Activated naive CD8-positive, alpha-beta T cell (primary cell): ENCODE measurements around the gene ZFP90.

Experiments
- H3K27ac Mint-ChIP-seq: one replicate; pipeline ENCODE4 v1.8.0; 2021; ENCODE audit warnings: mixed read lengths
- H3K27me3 Mint-ChIP-seq: one replicate; pipeline ENCODE4 v1.8.0; 2021; ENCODE audit warnings: mixed read lengths
- H3K36me3 Mint-ChIP-seq: one replicate; pipeline ENCODE4 v1.8.0; 2021; ENCODE audit warnings: mixed read lengths
- H3K4me1 Mint-ChIP-seq: one replicate; pipeline ENCODE4 v1.8.0; 2021; ENCODE audit warnings: low read depth, mixed read lengths
- H3K4me3 Mint-ChIP-seq: one replicate; pipeline ENCODE4 v1.8.0; 2021; ENCODE audit warnings: mild to moderate bottlenecking, mixed read lengths
- H3K9me3 Mint-ChIP-seq: one replicate; pipeline ENCODE4 v1.8.0; 2021; ENCODE audit warnings: low read depth, mixed read lengths

ZFP90 gene

DNA sequence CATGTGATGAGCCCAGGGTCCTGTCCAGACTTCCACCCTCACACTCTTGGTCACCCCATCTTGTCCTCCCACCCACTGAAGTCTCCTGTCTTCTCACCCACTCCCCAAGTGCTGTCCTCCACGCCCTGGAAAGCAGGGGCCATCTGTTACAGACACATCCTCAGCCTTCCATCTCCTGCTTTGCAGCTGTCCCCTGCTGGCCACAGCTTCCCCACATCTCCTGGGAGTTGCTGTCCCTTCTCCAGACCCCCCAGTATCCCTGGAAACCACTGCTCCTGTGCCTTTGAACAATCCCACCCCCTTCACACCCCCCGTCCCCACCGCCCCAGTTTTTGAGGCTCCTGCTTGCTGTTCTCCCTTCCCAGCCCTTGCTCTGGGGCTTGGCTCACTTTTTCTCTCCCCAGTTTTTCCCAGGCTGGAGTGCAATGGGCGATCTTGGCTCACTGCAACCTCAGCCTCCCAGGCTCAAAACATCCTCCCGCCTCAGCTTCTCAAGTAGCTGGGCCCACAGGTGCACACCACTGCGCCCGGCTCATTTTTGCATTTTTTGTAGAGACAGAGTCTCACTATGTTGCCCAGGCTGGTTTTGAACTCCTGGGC lies 30.4 kb upstream of the ZFP90 start:
- H3K36me3 Mint-ChIP-seq: no peaks in the 10 kb centered on the region
- H3K4me3 Mint-ChIP-seq: no peak overlapping the region
- no peaks in the 10 kb centered on the region for H3K27me3 Mint-ChIP-seq
- H3K9me3 Mint-ChIP-seq: no peaks in the 10 kb centered on the region
- H3K4me1 Mint-ChIP-seq: peaks cover 1% of the 10 kb centered on the region
- no peak overlapping the region for H3K27ac Mint-ChIP-seq

DNA sequence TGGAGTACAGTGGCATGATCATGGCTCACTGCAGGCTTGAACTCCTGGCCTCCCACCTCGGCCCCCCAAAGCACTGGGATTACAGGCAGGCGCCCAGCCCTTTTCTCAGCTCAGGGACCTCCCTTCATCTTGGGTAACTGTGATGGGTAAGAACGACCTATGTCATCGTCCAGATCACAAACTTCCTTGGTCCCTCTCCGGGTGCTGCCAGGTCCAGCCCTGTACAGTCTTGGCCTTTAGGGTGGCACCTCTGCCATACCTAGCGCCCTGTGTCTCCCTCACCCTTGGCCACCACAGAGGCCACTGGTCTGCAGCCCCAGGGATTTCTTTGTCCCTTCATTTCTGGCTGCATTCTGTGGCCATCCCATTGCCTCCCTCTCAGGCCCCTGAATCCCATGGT lies 29.7 kb upstream of the ZFP90 start:
- Mint-ChIP-seq H3K4me1 (peaks cover 1% of the 10 kb centered on the region), H3K27me3 (no peaks in the 10 kb centered on the region), H3K4me3 (no peak overlapping the region), H3K36me3 (no peaks in the 10 kb centered on the region), H3K9me3 (no peaks in the 10 kb centered on the region), H3K27ac (no peak overlapping the region)

DNA sequence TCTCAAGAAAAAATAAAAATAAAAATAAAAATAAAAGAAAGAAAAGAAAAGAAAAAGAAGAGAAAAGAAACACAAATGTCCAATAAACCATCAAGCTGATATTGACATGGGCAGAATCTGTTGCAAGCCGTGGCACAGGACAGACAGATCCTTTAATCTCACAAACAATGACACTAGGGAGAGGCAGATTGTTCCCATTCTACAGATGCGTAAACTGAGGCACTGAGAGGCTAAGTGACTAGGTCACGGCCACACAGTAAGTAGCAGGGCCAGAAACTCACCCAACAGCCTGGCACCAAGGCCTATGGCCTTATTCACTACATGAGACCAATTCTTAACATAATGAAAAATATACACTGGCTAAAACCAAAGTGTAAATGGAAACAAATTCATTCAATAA lies 28.3 kb upstream of the ZFP90 start:
- H3K4me1 Mint-ChIP-seq: peaks cover 1% of the 10 kb centered on the region
- H3K27me3 Mint-ChIP-seq: no peaks in the 10 kb centered on the region
- no peaks in the 10 kb centered on the region for H3K36me3 Mint-ChIP-seq
- no peaks in the 10 kb centered on the region for H3K9me3 Mint-ChIP-seq
- H3K4me3 Mint-ChIP-seq: no peak overlapping the region
- no peak overlapping the region for H3K27ac Mint-ChIP-seq

DNA sequence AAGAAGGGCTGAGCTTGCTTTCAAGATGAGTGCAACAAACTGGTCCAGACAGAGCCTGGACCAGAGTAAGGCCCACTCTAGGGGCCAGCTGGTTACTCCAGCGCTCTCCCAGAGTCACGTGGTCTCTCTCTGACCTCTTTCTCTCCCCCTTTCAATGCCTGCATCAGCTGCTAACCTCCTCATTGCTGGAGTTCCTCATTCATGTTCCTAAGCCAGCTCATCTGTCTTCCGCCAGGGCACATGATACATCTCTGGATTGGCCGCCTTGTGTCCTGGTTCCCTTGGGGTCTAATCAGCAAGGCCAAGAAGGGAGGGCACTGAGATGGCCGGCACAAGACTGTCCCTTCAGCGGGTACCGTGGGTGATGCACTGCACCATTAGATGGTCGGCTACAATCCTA lies 26.9 kb upstream of the ZFP90 start:
- no peaks in the 10 kb centered on the region for H3K9me3 Mint-ChIP-seq
- H3K36me3 Mint-ChIP-seq: no peaks in the 10 kb centered on the region
- no peaks in the 10 kb centered on the region for H3K27me3 Mint-ChIP-seq
- H3K4me3 Mint-ChIP-seq: no peak overlapping the region
- H3K4me1 Mint-ChIP-seq: peaks cover 1% of the 10 kb centered on the region
- H3K27ac Mint-ChIP-seq: no peak overlapping the region

DNA sequence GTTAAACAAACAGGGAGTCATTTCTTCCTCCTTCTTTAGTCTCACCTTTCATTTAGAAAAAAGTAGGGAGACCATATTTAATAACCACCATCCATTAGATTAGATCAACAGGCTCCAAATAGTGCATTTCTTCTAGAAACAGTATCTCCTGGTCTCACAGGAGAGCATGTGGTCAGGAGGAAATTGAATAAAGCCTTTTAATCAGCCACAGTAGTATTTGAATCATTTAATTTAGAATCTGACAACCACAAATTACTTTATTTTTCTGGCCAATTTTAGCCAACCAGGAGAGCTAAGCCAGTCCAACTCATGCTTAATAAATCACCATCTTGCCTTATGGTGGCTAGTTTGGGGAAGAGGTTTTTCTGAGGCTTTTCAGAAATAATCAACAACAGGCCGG lies 26.3 kb upstream of the ZFP90 start:
- Mint-ChIP-seq H3K4me1 (peaks cover 1% of the 10 kb centered on the region), H3K27ac (no peak overlapping the region), H3K36me3 (no peaks in the 10 kb centered on the region), H3K4me3 (no peak overlapping the region), H3K27me3 (no peaks in the 10 kb centered on the region), H3K9me3 (no peaks in the 10 kb centered on the region)

DNA sequence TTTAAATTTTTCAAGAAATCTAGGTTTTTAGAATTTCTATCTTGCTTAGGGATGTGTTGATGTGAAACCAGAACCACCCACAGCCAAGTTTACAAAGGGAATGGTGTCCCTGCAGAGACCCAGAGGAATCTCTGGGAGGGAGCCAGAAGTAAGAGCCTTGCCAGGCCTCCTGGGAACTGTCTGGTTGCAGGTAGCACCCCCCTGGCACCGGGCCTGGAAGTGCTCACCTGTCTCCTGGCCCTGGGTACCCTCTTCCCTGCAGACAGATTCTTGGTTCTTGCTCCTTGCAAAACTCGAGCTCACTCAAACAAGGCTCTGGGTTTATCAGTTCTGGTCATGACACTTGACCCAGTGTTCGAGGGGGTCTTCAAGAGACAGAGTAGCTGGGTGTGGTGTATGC lies 24.6 kb upstream of the ZFP90 start:
- H3K4me3 Mint-ChIP-seq: no peak overlapping the region
- peaks cover 1% of the 10 kb centered on the region for H3K4me1 Mint-ChIP-seq
- H3K27ac Mint-ChIP-seq: no peak overlapping the region
- no peaks in the 10 kb centered on the region for H3K9me3 Mint-ChIP-seq
- no peaks in the 10 kb centered on the region for H3K36me3 Mint-ChIP-seq
- no peaks in the 10 kb centered on the region for H3K27me3 Mint-ChIP-seq

DNA sequence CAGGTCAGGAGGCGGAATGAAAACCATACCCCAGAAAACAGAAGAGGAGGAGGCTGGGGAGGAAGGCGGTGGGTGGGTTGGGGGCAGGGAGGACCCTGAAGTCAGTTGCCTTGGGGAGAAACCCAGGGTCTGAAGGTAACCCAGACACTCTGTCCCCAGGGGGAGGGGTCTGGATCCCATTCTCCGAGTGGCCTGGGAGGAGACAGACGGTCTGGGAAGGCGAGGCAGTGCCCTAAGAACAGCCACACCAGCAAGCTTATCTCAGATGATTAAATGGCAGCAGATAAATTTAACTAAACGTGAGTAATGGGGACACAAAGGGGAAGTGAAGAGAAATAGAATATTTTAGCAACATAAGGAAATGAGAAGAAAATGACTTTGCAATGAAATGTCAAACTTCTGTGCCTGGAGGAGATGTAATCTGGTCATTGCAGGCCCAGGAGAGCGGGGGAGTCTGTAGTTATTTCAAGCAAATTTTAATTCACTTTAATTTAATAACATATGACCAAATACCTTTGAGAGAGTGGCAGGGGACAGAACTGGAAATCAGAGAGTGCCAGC lies 21.4 kb upstream of the ZFP90 start:
- Mint-ChIP-seq H3K9me3 (no peaks in the 10 kb centered on the region), H3K27me3 (no peaks in the 10 kb centered on the region), H3K36me3 (no peaks in the 10 kb centered on the region), H3K4me1 (peaks cover 2% of the 10 kb centered on the region), H3K27ac (no peak overlapping the region), H3K4me3 (no peak overlapping the region)

DNA sequence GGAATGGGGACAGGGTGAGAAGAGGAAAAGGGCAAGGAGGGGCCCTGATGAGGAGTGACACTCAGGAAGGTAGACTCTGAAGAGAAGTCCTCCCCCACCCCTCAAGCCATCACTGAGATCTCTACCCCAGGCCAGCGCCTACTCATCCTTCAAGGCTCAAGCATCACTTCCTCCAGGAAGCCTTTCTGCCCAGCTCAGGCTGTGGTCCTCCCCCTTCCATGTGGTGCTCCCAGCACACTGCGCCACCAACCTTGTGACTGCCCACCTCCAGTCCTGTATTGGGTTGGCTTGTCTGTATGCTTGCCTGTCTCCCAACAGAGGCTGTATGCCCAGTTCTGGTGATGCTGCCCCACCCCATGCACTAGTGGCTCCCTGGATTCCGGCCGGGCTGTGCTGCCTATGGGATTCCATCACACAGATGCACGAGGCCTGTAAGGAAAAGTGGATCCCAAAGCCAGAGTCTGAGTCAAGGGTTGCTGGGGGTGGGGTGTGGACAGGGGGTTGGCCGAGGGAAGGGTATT lies 19.8 kb upstream of the ZFP90 start:
- Mint-ChIP-seq H3K27ac (no peak overlapping the region), H3K9me3 (no peaks in the 10 kb centered on the region), H3K27me3 (no peaks in the 10 kb centered on the region), H3K36me3 (no peaks in the 10 kb centered on the region), H3K4me3 (no peak overlapping the region), H3K4me1 (peaks cover 2% of the 10 kb centered on the region)

DNA sequence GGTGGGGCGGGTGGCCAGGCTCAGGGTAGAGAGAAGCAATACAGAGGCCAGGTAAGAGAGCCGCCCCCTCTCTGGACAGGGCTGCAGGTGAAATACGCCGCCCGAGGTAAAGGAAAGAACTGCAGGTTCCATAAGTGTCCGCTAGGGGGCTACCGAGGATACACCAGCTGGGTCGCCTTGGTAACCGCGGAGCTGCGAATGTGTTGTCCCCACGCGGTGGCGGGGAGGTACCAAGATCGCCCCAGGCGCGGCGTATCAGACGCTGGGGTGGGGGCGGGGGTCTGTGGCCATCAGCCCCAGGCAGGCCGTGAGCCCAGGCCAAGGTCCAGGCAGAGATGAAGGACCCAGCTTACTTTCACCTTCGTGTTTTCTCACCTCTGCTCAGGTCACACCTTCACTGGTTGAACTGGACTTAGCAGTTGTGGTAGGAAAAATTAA lies 18.4 kb upstream of the ZFP90 start:
- no peaks in the 10 kb centered on the region for H3K36me3 Mint-ChIP-seq
- H3K27ac Mint-ChIP-seq: no peak overlapping the region
- H3K4me3 Mint-ChIP-seq: peak overlapping the region; percentile 54
- H3K4me1 Mint-ChIP-seq: peaks cover 2% of the 10 kb centered on the region
- no peaks in the 10 kb centered on the region for H3K27me3 Mint-ChIP-seq
- no peaks in the 10 kb centered on the region for H3K9me3 Mint-ChIP-seq

DNA sequence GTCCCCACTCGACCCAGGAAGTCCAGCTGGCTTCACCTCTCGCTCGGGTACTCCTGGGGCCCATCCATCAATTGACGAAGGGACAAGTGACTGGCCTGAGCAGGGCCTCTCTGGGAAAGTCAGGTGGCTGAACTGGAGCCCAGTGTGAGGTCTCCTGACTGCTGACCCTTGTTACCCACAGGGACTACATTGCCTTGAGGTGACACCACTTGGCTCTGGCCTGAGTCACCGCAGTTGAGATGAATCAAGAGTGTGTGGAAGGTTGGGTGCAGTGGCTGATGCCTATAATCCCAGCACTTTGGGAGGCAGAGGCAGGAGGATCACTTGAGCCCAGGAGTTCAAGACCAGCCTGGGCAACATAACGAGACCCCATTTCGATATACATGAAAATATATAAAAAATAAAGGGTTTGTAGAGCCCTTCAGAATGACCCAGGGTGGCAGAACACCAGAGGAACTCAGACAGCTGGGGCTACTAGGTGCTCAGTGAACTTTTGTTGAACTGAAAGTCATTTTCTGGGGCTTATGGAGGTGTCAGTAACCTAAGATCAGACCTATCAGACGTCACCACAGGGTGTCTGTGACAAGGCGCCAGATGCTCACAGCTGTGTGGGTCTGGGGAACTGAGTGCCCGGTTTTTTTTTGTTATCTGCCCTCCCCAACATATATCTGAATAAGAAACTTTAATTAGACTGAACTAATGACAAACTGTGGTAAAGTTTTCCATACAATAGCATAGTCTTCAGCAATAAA lies 14.8 kb upstream of the ZFP90 start:
- no peaks in the 10 kb centered on the region for H3K27me3 Mint-ChIP-seq
- no peak overlapping the region for H3K4me3 Mint-ChIP-seq
- H3K36me3 Mint-ChIP-seq: no peaks in the 10 kb centered on the region
- H3K9me3 Mint-ChIP-seq: no peaks in the 10 kb centered on the region
- H3K4me1 Mint-ChIP-seq: peaks cover 8% of the 10 kb centered on the region
- no peak overlapping the region for H3K27ac Mint-ChIP-seq

DNA sequence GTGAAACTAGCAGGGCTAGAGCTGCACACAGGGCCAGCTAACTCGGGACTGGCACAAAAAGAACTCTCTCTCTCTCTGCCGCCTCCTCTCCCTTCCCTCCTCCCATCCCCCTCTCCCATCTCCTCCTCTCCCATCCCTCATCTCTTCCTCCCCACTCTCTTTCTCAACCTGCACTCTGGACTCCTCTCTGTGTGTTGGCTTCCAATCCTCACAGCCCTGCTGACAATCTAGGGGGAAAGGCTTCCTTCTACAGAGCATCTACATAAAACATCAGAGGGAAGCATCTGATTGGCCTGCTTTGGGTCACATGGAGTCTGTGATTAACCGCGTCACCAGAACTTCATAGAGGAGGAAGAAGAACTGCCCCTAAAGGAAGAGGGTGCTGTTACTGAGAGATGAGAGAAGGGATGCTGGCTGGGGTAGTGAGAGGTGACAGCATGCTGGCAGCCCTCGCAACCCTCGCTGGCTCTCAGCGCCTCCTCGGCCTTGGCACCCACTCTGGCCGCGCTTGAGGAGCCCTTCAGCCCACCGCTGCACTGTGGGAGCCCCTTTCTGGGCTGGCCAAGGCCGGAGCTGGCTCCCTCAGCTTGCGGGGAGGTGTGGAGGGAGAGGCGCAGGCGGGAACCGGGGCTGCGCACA lies 12.8 kb upstream of the ZFP90 start:
- Mint-ChIP-seq H3K27me3 (no peaks in the 10 kb centered on the region), H3K4me1 (peaks cover 16% of the 10 kb centered on the region), H3K9me3 (no peaks in the 10 kb centered on the region), H3K27ac (no peak overlapping the region), H3K4me3 (no peak overlapping the region), H3K36me3 (no peaks in the 10 kb centered on the region)

DNA sequence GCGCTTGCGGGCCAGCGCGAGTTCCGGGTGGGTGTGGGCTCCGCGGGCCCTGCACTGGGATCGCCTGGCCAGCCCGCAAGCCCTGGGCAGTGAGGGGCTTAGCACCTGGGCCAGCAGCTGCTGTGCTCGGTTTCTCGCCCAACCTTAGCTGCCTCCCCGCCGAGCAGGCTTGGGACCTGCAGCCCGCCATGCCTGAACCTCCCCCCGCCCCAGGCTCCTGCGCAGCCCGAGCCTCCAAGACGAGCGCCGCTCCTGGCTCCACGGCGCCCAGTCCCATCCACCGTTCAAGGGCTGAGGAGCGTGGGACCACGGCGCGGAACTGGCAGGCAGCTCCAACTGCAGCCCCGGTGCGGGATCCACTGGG lies 12.3 kb upstream of the ZFP90 start:
- Mint-ChIP-seq H3K27ac (no peak overlapping the region), H3K27me3 (no peaks in the 10 kb centered on the region), H3K4me3 (no peak overlapping the region), H3K4me1 (peaks cover 17% of the 10 kb centered on the region), H3K9me3 (no peaks in the 10 kb centered on the region), H3K36me3 (no peaks in the 10 kb centered on the region)

DNA sequence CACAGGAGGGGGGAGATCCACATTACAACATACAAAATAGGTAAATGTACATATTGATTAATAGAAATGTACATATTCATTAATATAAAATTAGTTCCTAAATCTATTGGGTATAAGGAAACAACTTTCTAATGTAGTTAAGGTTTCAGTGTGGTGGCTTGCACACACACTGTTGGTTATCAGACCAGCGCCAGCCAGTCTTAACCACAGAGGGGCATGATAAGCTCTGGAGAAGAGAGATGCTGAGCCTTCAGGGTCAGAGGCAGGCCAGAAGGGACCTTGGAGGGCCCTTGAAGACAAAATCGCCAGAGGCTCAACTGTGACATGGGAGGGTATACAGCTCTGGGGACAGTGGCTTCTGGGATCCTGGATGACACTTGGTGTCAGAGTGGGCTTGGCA lies 10.9 kb upstream of the ZFP90 start:
- no peak overlapping the region for H3K4me3 Mint-ChIP-seq
- no peaks in the 10 kb centered on the region for H3K9me3 Mint-ChIP-seq
- no peaks in the 10 kb centered on the region for H3K27me3 Mint-ChIP-seq
- no peak overlapping the region for H3K27ac Mint-ChIP-seq
- peaks cover 6% of the 10 kb centered on the region for H3K36me3 Mint-ChIP-seq
- peaks cover 17% of the 10 kb centered on the region for H3K4me1 Mint-ChIP-seq

DNA sequence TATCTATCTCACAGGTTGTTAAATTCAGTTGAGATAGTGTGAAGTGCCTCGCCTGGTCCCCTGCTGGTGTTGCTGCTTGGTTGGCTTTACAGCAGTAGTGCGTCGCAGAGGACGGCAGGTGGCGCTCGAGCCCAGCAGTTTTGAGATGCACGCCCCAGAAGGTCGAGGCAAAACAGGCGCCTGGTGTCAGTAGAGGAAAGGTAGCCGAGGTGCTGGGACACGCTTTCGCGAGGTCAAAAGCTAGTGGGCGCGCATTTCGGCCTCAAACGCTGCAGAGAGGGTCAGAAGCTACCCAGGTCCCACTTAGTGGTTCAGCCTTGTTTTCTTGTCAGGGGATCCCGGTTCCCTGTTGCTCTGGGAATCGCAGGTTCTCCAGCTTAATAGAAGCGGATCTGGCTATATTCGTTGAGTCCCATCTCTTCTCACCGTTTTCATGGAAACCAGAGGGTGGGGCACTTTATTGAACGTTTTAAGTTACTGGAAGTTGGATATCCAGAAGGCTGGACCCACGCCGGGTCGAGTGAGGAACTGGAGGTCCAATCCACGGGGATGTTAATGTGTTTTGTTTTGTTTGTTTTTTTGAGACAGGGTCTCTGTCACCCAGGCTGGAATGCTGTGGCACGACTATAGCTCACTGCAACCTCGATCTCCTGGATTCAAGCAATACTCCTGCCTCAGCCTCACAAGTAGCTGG lies 10.3 kb upstream of the ZFP90 start:
- peak overlapping the region; percentile 88 for H3K4me3 Mint-ChIP-seq

DNA sequence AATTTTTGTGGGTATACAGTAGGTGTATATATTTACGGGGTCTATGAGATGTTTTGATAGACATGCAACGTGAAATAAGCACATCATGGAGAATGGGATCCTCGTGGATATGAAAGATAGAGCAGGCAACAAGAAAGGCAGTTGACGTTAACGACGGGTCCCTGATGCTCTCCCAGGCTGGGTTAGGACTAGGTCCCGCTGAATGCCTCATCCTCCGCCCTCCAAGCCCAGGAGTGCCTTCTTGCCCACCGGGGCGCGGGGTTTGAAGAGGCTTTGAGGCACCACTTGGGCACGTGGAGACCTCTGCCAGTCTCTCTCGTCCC lies 9.5 kb upstream of the ZFP90 start:
- Mint-ChIP-seq H3K27ac (peak overlapping the region; percentile 50), H3K9me3 (no peaks in the 10 kb centered on the region), H3K36me3 (peaks cover 8% of the 10 kb centered on the region), H3K27me3 (no peaks in the 10 kb centered on the region), H3K4me3 (peak overlapping the region; percentile 88), H3K4me1 (peaks cover 17% of the 10 kb centered on the region)

More for the DNA sequence above, 10.3 kb upstream of the ZFP90 start:
- Mint-ChIP-seq H3K27ac (no peak overlapping the region), H3K27me3 (no peaks in the 10 kb centered on the region), H3K36me3 (peaks cover 6% of the 10 kb centered on the region), H3K9me3 (no peaks in the 10 kb centered on the region), H3K4me1 (peaks cover 17% of the 10 kb centered on the region)
